Keratinocyte (primary cell): ENCODE results near the gene FDPS. TPM values are rescaled to one million over a fixed set of nuclear protein-coding genes. Genes with fewer than 3 reads are reported as not detected.

Experiments
- DNase-seq: peaks from one replicate; pipeline ENCODE4 v3.0.0-alpha.2; 2011; ENCODE audit warnings: low read depth, missing footprints, low spot score
- FAIRE-seq: peaks from 2 replicates; lab custom pipeline; 2011; peaks lifted over from hg19 to GRCh38; lab: Jason Lieb, UNC
- H2AFZ ChIP-seq: 2 replicates; pipeline ENCODE4 v1.6.0; 2012; ENCODE audit warnings: low read length, control low read depth, inconsistent platforms; ENCODE audit not compliant: control insufficient read depth
- H3K27ac ChIP-seq: 2 replicates; pipeline ENCODE4 v1.5.1; 2011; ENCODE audit warnings: low read length; ENCODE audit not compliant: control insufficient read depth, insufficient read depth
- H3K27me3 ChIP-seq: 3 replicates; pipeline ENCODE4 v1.6.0; 2011; ENCODE audit warnings: low read length; ENCODE audit not compliant: control insufficient read depth, insufficient read depth; ENCODE audit errors: extremely low read depth
- H3K36me3 ChIP-seq, 2 experiments: 2 replicates in 1 of 2; 3 replicates in 1 of 2; pipeline ENCODE4 v1.5.1; 2011; ENCODE audit warnings: low read length in 2 of 2, mild to moderate bottlenecking in 1 of 2; ENCODE audit not compliant: control insufficient read depth in 2 of 2, insufficient read depth in 2 of 2; ENCODE audit errors: extremely low read depth in 1 of 2
- H3K4me1 ChIP-seq: 3 replicates; pipeline ENCODE4 v1.5.1; 2011; ENCODE audit warnings: low read length; ENCODE audit not compliant: control insufficient read depth, insufficient read depth; ENCODE audit errors: extremely low read depth
- H3K4me2 ChIP-seq: 3 replicates; pipeline ENCODE4 v1.6.0; 2011; ENCODE audit warnings: low read depth, low read length; ENCODE audit not compliant: control insufficient read depth, insufficient read depth; ENCODE audit errors: extremely low read depth
- H3K4me3 ChIP-seq, 3 experiments: fragments of 200-600 bp in 1 of 3; sonication (generic) in 1 of 3; 2 replicates in 2 of 3; 3 replicates in 1 of 3; pipeline ENCODE4 v1.5.1; 2011 to 2016; ENCODE audit warnings: low read length in 3 of 3, mild to moderate bottlenecking in 3 of 3, control low read depth in 2 of 3, inconsistent platforms in 1 of 3, low read depth in 1 of 3, mixed read lengths in 1 of 3, mixed run types in 1 of 3, moderate library complexity in 1 of 3; ENCODE audit not compliant: control insufficient read depth in 2 of 3, insufficient read depth in 2 of 3; ENCODE audit errors: extremely low read depth in 1 of 3
- H3K79me2 ChIP-seq: 2 replicates; pipeline ENCODE4 v1.6.0; 2012; ENCODE audit warnings: low read length; ENCODE audit not compliant: control insufficient read depth, insufficient read depth
- H3K9ac ChIP-seq: 3 replicates; pipeline ENCODE4 v1.6.0; 2011; ENCODE audit warnings: low read length; ENCODE audit not compliant: control insufficient read depth, insufficient read depth; ENCODE audit errors: extremely low read depth
- H3K9me1 ChIP-seq: 3 replicates; pipeline ENCODE4 v1.6.0; 2011; ENCODE audit warnings: low read length; ENCODE audit not compliant: control insufficient read depth, insufficient read depth; ENCODE audit errors: extremely low read depth
- H3K9me3 ChIP-seq: 2 replicates; pipeline ENCODE4 v1.5.1; 2012; ENCODE audit warnings: low read depth, low read length; ENCODE audit not compliant: control insufficient read depth
- H4K20me1 ChIP-seq: 3 replicates; pipeline ENCODE4 v1.6.0; 2011; ENCODE audit warnings: low read length; ENCODE audit not compliant: control insufficient read depth, insufficient read depth; ENCODE audit errors: extremely low read depth
- CTCF ChIP-seq, 3 experiments: IDR thresholded peaks in 1 of 3; conservative IDR thresholded peaks in 1 of 3; optimal IDR thresholded peaks in 1 of 3; 2 replicates in 2 of 3; 3 replicates in 1 of 3; pipeline versions ENCODE3 to v1.5.1; 2011; ENCODE audit warnings: low read length in 3 of 3, mild to moderate bottlenecking in 3 of 3, moderate library complexity in 2 of 3, control low read depth in 1 of 3, inconsistent platforms in 1 of 3; ENCODE audit not compliant: insufficient read depth in 2 of 3; ENCODE audit errors: extremely low read depth in 1 of 3
- EZH2 ChIP-seq: IDR thresholded peaks from one replicate; pipeline ENCODE4 v1.6.1; 2012; ENCODE audit warnings: inconsistent platforms, mild to moderate bottlenecking, low read length, moderate library complexity
- dilution Hi-C: fragments of 300-500 bp; cut with MboI; formaldehyde crosslinking; loops from one replicate; pipeline ENCODE4 v1.7.0; 2020; ENCODE audit warnings: low sequenced_read_pairs; ENCODE audit not compliant: extremely low pct_ligation_motif_present
- polyA plus RNA-seq, 5 experiments: library from polyadenylated mRNA; depleted of rRNA in 3 of 5; stranded (reverse) in 3 of 5; stranded (forward) in 1 of 5; unstranded in 1 of 5; fragments of >200 nt; gene quantifications; 1 replicate in 1 of 5; 2 replicates in 3 of 5; 3 replicates in 1 of 5; pipeline versions ENCODE4 v1.2.1 to v1.2.3, GENCODE V29; 2011 to 2012; ENCODE audit warnings: missing spikeins in 2 of 5, low read depth in 1 of 5, low replicate concordance in 1 of 5
- small RNA-seq, 3 experiments: library from RNA; depleted of rRNA; stranded (forward); fragments of <200 nt; gene quantifications; one replicate each; pipeline ENCODE3, GENCODE V24; 2012; ENCODE audit warnings: low read depth in 3 of 3, low replicate concordance in 1 of 3; ENCODE audit not compliant: insufficient read length in 3 of 3

The FDPS gene
- polyA plus RNA-seq, 1 donor (not counting 4 experiments of a cell fraction or from before 2014, with no cell fraction given), result 821 TPM

DNA sequence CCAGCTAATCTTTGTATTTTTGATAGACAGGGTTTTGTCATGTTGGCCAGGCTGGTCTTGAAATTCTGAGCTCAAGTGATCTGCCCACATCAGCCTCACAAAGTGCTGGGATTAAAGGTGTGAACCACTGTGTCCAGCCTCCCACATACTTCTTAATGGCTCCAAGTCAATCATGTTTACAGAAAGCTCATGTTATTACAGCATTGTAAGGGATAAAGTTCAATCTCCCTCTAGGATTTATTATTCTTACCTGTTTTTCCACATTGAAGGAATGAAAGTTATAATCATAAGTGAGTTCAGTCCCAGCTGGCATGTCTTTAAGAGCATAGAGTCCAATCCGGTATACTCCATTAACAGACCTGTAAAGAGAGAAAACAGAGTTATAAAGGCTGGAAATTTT lies 51.4 kb downstream of the FDPS start:
- H2AFZ ChIP-seq, result no peak overlapping the region
- no peak overlapping the region for H3K9ac ChIP-seq
- H3K4me2 ChIP-seq, result no peak overlapping the region
- no peaks in the 10 kb centered on the region for H3K4me1 ChIP-seq
- FAIRE-seq (no peak), DNase-seq (no peak)
- H3K27ac ChIP-seq, result no peak overlapping the region
- TF ChIP-seq EZH2 (no peak), CTCF (optimal IDR thresholded peaks at IDR 0.05 in 1 of 3, IDR thresholded peaks at IDR 0.05 in 1 of 3, conservative IDR thresholded peaks at IDR 0.05 in 1 of 3; ENCODE audit: extremely low read depth in 1 of 3, insufficient read depth in 2 of 3, low read length in 3 of 3) (no peak)
- no peaks in the 10 kb centered on the region for H3K9me1 ChIP-seq
- no peaks in the 10 kb centered on the region for H4K20me1 ChIP-seq
- dilution Hi-C loops, result no loop called here
- no peak overlapping the region for H3K4me3 ChIP-seq
- H3K36me3 ChIP-seq, result peaks cover 9 to 16% of the 10 kb centered on the region in 2 experiments
- no peaks in the 10 kb centered on the region for H3K9me3 ChIP-seq
- no peaks in the 10 kb centered on the region for H3K27me3 ChIP-seq
- H3K79me2 ChIP-seq, result no peaks in the 10 kb centered on the region

Small RNAs within 50 kb of the gene (small RNA-seq; reads per million reads assigned to genes)
- 0 to 0.25 (median 0.07) reads per million in 3 experiments for gene RNU6-106P

Other genes starting within 250 kb of the FDPS start
- 7.6 to 11.0 TPM (median 9.9 TPM) in 3 replicates for gene EFNA4, start 245.1 kb upstream of the FDPS start, polyA plus RNA-seq
- gene EFNA3, start 230.0 kb upstream of the FDPS start, polyA plus RNA-seq, result 3.3 to 9.0 TPM (median 4.4 TPM) in 3 replicates
- gene EFNA1, start 181.0 kb upstream of the FDPS start, polyA plus RNA-seq, result 33.2 to 116 TPM (median 77.5 TPM) in 3 replicates
- 54.5 to 72.2 TPM (median 55.6 TPM) in 3 replicates for gene SLC50A1, start 173.0 kb upstream of the FDPS start, polyA plus RNA-seq
- 29.3 to 54.9 TPM (median 32.3 TPM) in 3 replicates for gene DPM3, start 168.3 kb upstream of the FDPS start, polyA plus RNA-seq
- 99.1 to 183 TPM (median 127 TPM) in 3 replicates for gene KRTCAP2, start 135.6 kb upstream of the FDPS start, polyA plus RNA-seq
- gene TRIM46, start 135.0 kb upstream of the FDPS start, polyA plus RNA-seq, result 1.6 to 4.5 TPM (median 1.7 TPM) in 3 replicates
- 14.4 to 36.0 TPM (median 16.2 TPM) in 3 replicates for gene THBS3, start 101.0 kb upstream of the FDPS start, polyA plus RNA-seq
- 43.4 to 69.9 TPM (median 59.5 TPM) in 3 replicates for gene MTX1, start 100.2 kb upstream of the FDPS start, polyA plus RNA-seq
- 8.8 to 12.6 TPM (median 9.2 TPM) in 3 replicates for gene ENTREP3, start 53.4 kb upstream of the FDPS start, polyA plus RNA-seq
- 72.1 to 97.0 TPM (median 91.3 TPM) in 3 replicates for gene SCAMP3, start 46.5 kb upstream of the FDPS start, polyA plus RNA-seq
- gene CLK2, start 35.4 kb upstream of the FDPS start, polyA plus RNA-seq, result 42.1 to 45.3 TPM (median 43.1 TPM) in 3 replicates
- 2.9 to 4.8 TPM (median 3.0 TPM) in 3 replicates for gene HCN3, start 31.4 kb upstream of the FDPS start, polyA plus RNA-seq
- 0.03 to 0.04 TPM in 2 of 3 replicates, not detected in the other for gene PKLR, start 7.4 kb upstream of the FDPS start, polyA plus RNA-seq
- 32.4 to 40.3 TPM (median 32.8 TPM) in 3 replicates for gene RUSC1, start 12.0 kb downstream of the FDPS start, polyA plus RNA-seq